Measurements from ENCODE around the gene PPP3CA.
A peak's percentile ranks its signal among the peaks of the same experiment; 100 is the strongest.
"Not testable (repeated sequence)": the region's sequence is repeated elsewhere in the genome, so short reads cannot be mapped to it uniquely, and the experiment has no call there.

PPP3CA gene

GRCh38 chr4:101244349-101244748, 103.0 kb downstream of the PPP3CA start:
- DNase-seq = no peak

GRCh38 chr4:101242441-101242840, 104.9 kb downstream of the PPP3CA start:
- DNase-seq = no peak

GRCh38 chr4:101240099-101240498, 107.2 kb downstream of the PPP3CA start:
- DNase-seq = no peak

- no peak for DNase-seq
Measured at GRCh38 chr4:101239665-101240064, 107.7 kb downstream of the PPP3CA start.

GRCh38 chr4:101238706-101239105, 108.6 kb downstream of the PPP3CA start:
- no peak for DNase-seq

GRCh38 chr4:101237773-101238172, 109.6 kb downstream of the PPP3CA start:
- DNase-seq = no peak

- no peak for DNase-seq
Measured at GRCh38 chr4:101236097-101236496, 111.2 kb downstream of the PPP3CA start.

- not testable (repeated sequence) for DNase-seq
Measured at GRCh38 chr4:101234141-101234540, 113.2 kb downstream of the PPP3CA start.

- DNase-seq = no peak
Measured at GRCh38 chr4:101232074-101232776, 115.1 kb downstream of the PPP3CA start.

- no peak for DNase-seq
Measured at GRCh38 chr4:101230801-101231426, 116.4 kb downstream of the PPP3CA start.

- no peak for DNase-seq
Measured at GRCh38 chr4:101229116-101229515, 118.2 kb downstream of the PPP3CA start.

GRCh38 chr4:101227715-101228114, 119.6 kb downstream of the PPP3CA start:
- DNase-seq = no peak

GRCh38 chr4:101224358-101225218, 122.7 kb downstream of the PPP3CA start:
- DNase-seq = no peak

- no peak for DNase-seq
Measured at GRCh38 chr4:101222156-101222845, 125.0 kb downstream of the PPP3CA start.

GRCh38 chr4:101221294-101221693, 126.0 kb downstream of the PPP3CA start:
- no peak for DNase-seq

GRCh38 chr4:101218894-101219293, 128.4 kb downstream of the PPP3CA start:
- no peak for DNase-seq

GRCh38 chr4:101218346-101218745, 129.0 kb downstream of the PPP3CA start:
- DNase-seq = no peak

GRCh38 chr4:101217353-101218031, 129.8 kb downstream of the PPP3CA start:
- no peak for DNase-seq

GRCh38 chr4:101211146-101211553, 136.2 kb downstream of the PPP3CA start:
- no peak for DNase-seq

GRCh38 chr4:101210331-101210730, 137.0 kb downstream of the PPP3CA start:
- no peak for DNase-seq

GRCh38 chr4:101208171-101208570, 139.2 kb downstream of the PPP3CA start:
- no peak for DNase-seq

- no peak for DNase-seq
Measured at GRCh38 chr4:101205916-101206315, 141.4 kb downstream of the PPP3CA start.

GRCh38 chr4:101201421-101201820, 145.9 kb downstream of the PPP3CA start:
- peak; percentile 5 for DNase-seq

Measured in NCI-H187 treated with DMSO at 0.1 percent for 48 hours (cell line).